Progenitor cell of endocrine pancreas (in vitro differentiated cells): ENCODE measurements around the gene DDX4. TPM values are rescaled to one million over a fixed set of nuclear protein-coding genes. Genes with fewer than 3 reads are reported as not detected.

ENCODE experiments used
- DNase-seq: peaks from one replicate; pipeline ENCODE4 v3.0.0; 2021; ENCODE audit warnings: low spot score; ENCODE audit not compliant: unreplicated experiment
- H3K27ac Mint-ChIP-seq: 2 replicates; pipeline ENCODE4 v1.8.0; 2021; ENCODE audit warnings: mild to moderate bottlenecking, moderate library complexity, mixed read lengths
- H3K27me3 Mint-ChIP-seq: 2 replicates; pipeline ENCODE4 v1.8.0; 2021; ENCODE audit warnings: mixed read lengths
- H3K36me3 Mint-ChIP-seq: 2 replicates; pipeline ENCODE4 v1.8.0; 2022; ENCODE audit warnings: mixed read lengths; ENCODE audit not compliant: insufficient read depth
- H3K4me1 Mint-ChIP-seq: 2 replicates; pipeline ENCODE4 v1.8.0; 2021; ENCODE audit warnings: low read depth, mixed read lengths
- H3K4me3 Mint-ChIP-seq: 2 replicates; pipeline ENCODE4 v1.8.0; 2021; ENCODE audit warnings: low read depth, mild to moderate bottlenecking, moderate library complexity, mixed read lengths
- H3K9me3 Mint-ChIP-seq: 2 replicates; pipeline ENCODE4 v1.8.0; 2021; ENCODE audit warnings: low read depth, mixed read lengths
- CTCF ChIP-seq: fragments of 200-600 bp; sonication (generic); IDR thresholded peaks from one replicate; pipeline ENCODE4 v1.5.0; 2021; ENCODE audit warnings: antibody characterized with exemption, mild to moderate bottlenecking; ENCODE audit not compliant: unreplicated experiment
- total RNA-seq: library from RNA; stranded (reverse); gene quantifications from 2 replicates; pipeline ENCODE4 v1.2.1, GENCODE V29; 2021

DDX4 gene
- total RNA-seq, 1 donor from 2014 or later = not detected

- Mint-ChIP-seq H3K4me1 (no peaks in the 10 kb centered on the region), H3K36me3 (peaks cover 33% of the 10 kb centered on the region), H3K27me3 (no peaks in the 10 kb centered on the region), H3K27ac (no peak overlapping the region), H3K9me3 (no peaks in the 10 kb centered on the region), H3K4me3 (no peak overlapping the region)
- no peak for TF ChIP-seq CTCF
- DNase-seq = no peak
These were observed 38.7 kb upstream of the DDX4 start for GRCh38 chr5:55699041-55699688.

GRCh38 chr5:55700745-55701144 is 37.1 kb upstream of the DDX4 start:
- H3K4me3 Mint-ChIP-seq = no peak overlapping the region
- no peaks in the 10 kb centered on the region for H3K27me3 Mint-ChIP-seq
- no peak overlapping the region for H3K27ac Mint-ChIP-seq
- no peak for TF ChIP-seq CTCF
- no peaks in the 10 kb centered on the region for H3K4me1 Mint-ChIP-seq
- DNase-seq = no peak
- H3K36me3 Mint-ChIP-seq = peaks cover 29% of the 10 kb centered on the region
- H3K9me3 Mint-ChIP-seq = no peaks in the 10 kb centered on the region

- Mint-ChIP-seq H3K27me3 (no peaks in the 10 kb centered on the region), H3K36me3 (peaks cover 29% of the 10 kb centered on the region), H3K27ac (no peak overlapping the region), H3K9me3 (no peaks in the 10 kb centered on the region), H3K4me1 (no peaks in the 10 kb centered on the region), H3K4me3 (no peak overlapping the region)
- DNase-seq = no peak
- no peak for TF ChIP-seq CTCF
These were observed 36.3 kb upstream of the DDX4 start for GRCh38 chr5:55701462-55702103.

- Mint-ChIP-seq H3K27ac (no peak overlapping the region), H3K4me1 (no peaks in the 10 kb centered on the region), H3K9me3 (no peaks in the 10 kb centered on the region), H3K4me3 (no peak overlapping the region), H3K27me3 (no peaks in the 10 kb centered on the region), H3K36me3 (peaks cover 21% of the 10 kb centered on the region)
- DNase-seq = no peak
- TF ChIP-seq CTCF = no peak
These were observed 35.1 kb upstream of the DDX4 start for GRCh38 chr5:55702598-55703345.

- Mint-ChIP-seq H3K27me3 (no peaks in the 10 kb centered on the region), H3K4me3 (no peak overlapping the region), H3K36me3 (peaks cover 9% of the 10 kb centered on the region), H3K27ac (no peak overlapping the region), H3K4me1 (peaks cover 2% of the 10 kb centered on the region), H3K9me3 (no peaks in the 10 kb centered on the region)
- TF ChIP-seq CTCF = no peak
- DNase-seq = no peak
These were observed 31.6 kb upstream of the DDX4 start for GRCh38 chr5:55706230-55706629.
